MV-4-11 (cell line): Measurements from ENCODE around the gene GRAMD4.
A peak's percentile ranks its signal among the peaks of the same experiment; 100 is the strongest.

ENCODE experiments used
- DNase-seq: peaks from one replicate; lab custom pipeline; 2025; lab: John Stamatoyannopoulos, UW

Gene GRAMD4

GRCh38 chr22:46596819-46597218 lies 23.4 kb upstream of the GRAMD4 start:
- DNase-seq: no peak

GRCh38 chr22:46598224-46598623 lies 22.0 kb upstream of the GRAMD4 start:
- DNase-seq: no peak

GRCh38 chr22:46598737-46599424 lies 21.3 kb upstream of the GRAMD4 start:
- peak; percentile 87 for DNase-seq

- no peak for DNase-seq
Observed at GRCh38 chr22:46600273-46600796, 19.9 kb upstream of the GRAMD4 start.

GRCh38 chr22:46602025-46602424 lies 18.2 kb upstream of the GRAMD4 start:
- DNase-seq: peak; percentile 96

GRCh38 chr22:46604306-46604690 lies 15.9 kb upstream of the GRAMD4 start:
- DNase-seq: peak; percentile 98

GRCh38 chr22:46605117-46605516 lies 15.1 kb upstream of the GRAMD4 start:
- DNase-seq: no peak

- DNase-seq: no peak
Observed at GRCh38 chr22:46606886-46607285, 13.3 kb upstream of the GRAMD4 start.

GRCh38 chr22:46607483-46608114 lies 12.6 kb upstream of the GRAMD4 start:
- DNase-seq: no peak

- DNase-seq: peak; percentile 35
Observed at GRCh38 chr22:46609175-46609690, 11.0 kb upstream of the GRAMD4 start.

GRCh38 chr22:46609724-46610201 lies 10.4 kb upstream of the GRAMD4 start:
- DNase-seq: no peak

- DNase-seq: peak; percentile 36
Observed at GRCh38 chr22:46610356-46610755, 9.8 kb upstream of the GRAMD4 start.

GRCh38 chr22:46611189-46611588 lies 9.0 kb upstream of the GRAMD4 start:
- no peak for DNase-seq

- DNase-seq: no peak
Observed at GRCh38 chr22:46612341-46612903, 7.8 kb upstream of the GRAMD4 start.

GRCh38 chr22:46612904-46613605 lies 7.1 kb upstream of the GRAMD4 start:
- peak; percentile 53 for DNase-seq

GRCh38 chr22:46613606-46614021 lies 6.6 kb upstream of the GRAMD4 start:
- DNase-seq: no peak

- no peak for DNase-seq
Observed at GRCh38 chr22:46614025-46614931, 5.9 kb upstream of the GRAMD4 start.

- DNase-seq: peak; percentile 29
Observed at GRCh38 chr22:46617207-46617985, 2.8 kb upstream of the GRAMD4 start.

GRCh38 chr22:46617986-46618647 lies 2.1 kb upstream of the GRAMD4 start:
- no peak for DNase-seq

- no peak for DNase-seq
Observed at GRCh38 chr22:46618667-46619066, 1.5 kb upstream of the GRAMD4 start.
